Liver (tissue), 9 donors: ENCODE data around the gene RASL10A. TPM values are rescaled to one million over a fixed set of nuclear protein-coding genes. Genes with fewer than 3 reads are reported as not detected.

Source experiments
- DNase-seq: peaks from one replicate; pipeline ENCODE4 v3.0.0-alpha.2; 2017; ENCODE audit warnings: low spot score
- H3K27ac ChIP-seq, 2 donors: one replicate each; pipeline ENCODE4 v1.7.0; 2013; ENCODE audit warnings: inconsistent platforms in 2 of 2, low read length in 2 of 2, control low read depth in 1 of 2, low read depth in 1 of 2, mild to moderate bottlenecking in 1 of 2
- H3K27me3 ChIP-seq, 4 donors: one replicate each; pipeline versions ENCODE4 v1.6.1 to v1.7.0; 2013; ENCODE audit warnings: low read length in 3 of 4, inconsistent platforms in 1 of 4, mild to moderate bottlenecking in 1 of 4, moderate library complexity in 1 of 4; ENCODE audit not compliant: control insufficient read depth in 4 of 4, insufficient read depth in 4 of 4
- H3K36me3 ChIP-seq, 4 donors: one replicate each; pipeline versions ENCODE4 v1.6.1 to v1.7.0; 2013; ENCODE audit warnings: low read length in 3 of 4, mild to moderate bottlenecking in 3 of 4, low read depth in 1 of 4, moderate library complexity in 1 of 4; ENCODE audit not compliant: control insufficient read depth in 4 of 4, insufficient read depth in 3 of 4
- H3K4me1 ChIP-seq, 4 donors: one replicate each; pipeline versions ENCODE4 v1.6.1 to v1.7.0; 2013; ENCODE audit warnings: low read length in 3 of 4, mild to moderate bottlenecking in 3 of 4, moderate library complexity in 1 of 4; ENCODE audit not compliant: control insufficient read depth in 4 of 4, insufficient read depth in 4 of 4
- H3K4me3 ChIP-seq, 3 donors: one replicate each; pipeline versions ENCODE4 v1.6.1 to v1.7.0; 2013; ENCODE audit warnings: low read length in 3 of 3, control low read depth in 1 of 3, low read depth in 1 of 3, mild to moderate bottlenecking in 1 of 3
- H3K9ac ChIP-seq, 2 donors: one replicate each; pipeline ENCODE4 v1.7.0; 2013; ENCODE audit warnings: low read length in 2 of 2, mild to moderate bottlenecking in 2 of 2, moderate library complexity in 2 of 2, control low read depth in 1 of 2, low read depth in 1 of 2
- H3K9me3 ChIP-seq, 4 donors: one replicate each; pipeline versions ENCODE4 v1.6.1 to v1.7.0; 2013; ENCODE audit warnings: low read length in 3 of 4; ENCODE audit not compliant: control insufficient read depth in 4 of 4
- EGR1 ChIP-seq, 2 donors: IDR thresholded peaks; 2 replicates each; pipeline ENCODE4 v1.6.1; 2016 to 2018; ENCODE audit warnings: antibody characterized with exemption in 2 of 2, low read depth in 2 of 2
- FOXA1 ChIP-seq: IDR thresholded peaks from 2 replicates; pipeline ENCODE4 v1.6.1; 2016; ENCODE audit warnings: antibody characterized with exemption
- FOXA2 ChIP-seq: IDR thresholded peaks from 2 replicates; pipeline ENCODE4 v1.6.1; 2016; ENCODE audit warnings: antibody characterized with exemption
- GABPA ChIP-seq, 2 donors: IDR thresholded peaks in 1 of 2; conservative IDR thresholded peaks in 1 of 2; 2 replicates each; pipeline ENCODE4 v1.6.1; 2016; ENCODE audit warnings: antibody characterized with exemption in 2 of 2, mild to moderate bottlenecking in 1 of 2, moderate library complexity in 1 of 2
- HNF4A ChIP-seq, 2 donors: conservative IDR thresholded peaks; 2 replicates each; pipeline ENCODE4 v1.6.1; 2016; ENCODE audit warnings: antibody characterized with exemption in 2 of 2, mild to moderate bottlenecking in 2 of 2
- HNF4G ChIP-seq: IDR thresholded peaks from 2 replicates; pipeline ENCODE4 v1.6.1; 2016; ENCODE audit warnings: antibody characterized with exemption
- JUND ChIP-seq, 2 donors: IDR thresholded peaks; 2 replicates each; pipeline ENCODE4 v1.6.1; 2016; ENCODE audit warnings: antibody characterized with exemption in 2 of 2
- NR2F2 ChIP-seq: IDR thresholded peaks from 2 replicates; pipeline ENCODE4 v1.6.1; 2016; ENCODE audit warnings: antibody characterized with exemption
- RAD21 ChIP-seq, 2 donors: IDR thresholded peaks; 2 replicates each; pipeline ENCODE4 v1.6.1; 2016; ENCODE audit warnings: antibody characterized with exemption in 2 of 2, mild to moderate bottlenecking in 2 of 2
- RXRA ChIP-seq, 2 donors: IDR thresholded peaks; 2 replicates each; pipeline ENCODE4 v1.6.1; 2017 to 2018; ENCODE audit warnings: antibody characterized with exemption in 2 of 2, mild to moderate bottlenecking in 1 of 2
- SP1 ChIP-seq: IDR thresholded peaks from 2 replicates; pipeline ENCODE4 v1.6.1; 2018; ENCODE audit warnings: antibody characterized with exemption, mild to moderate bottlenecking
- TAF1 ChIP-seq: conservative IDR thresholded peaks from 2 replicates; pipeline ENCODE4 v1.6.1; 2016; ENCODE audit warnings: antibody characterized with exemption, mild to moderate bottlenecking
- YY1 ChIP-seq: IDR thresholded peaks from 2 replicates; pipeline ENCODE4 v1.6.1; 2016; ENCODE audit warnings: antibody characterized with exemption, mild to moderate bottlenecking
- WGBS: extraction: QIAGEN DNeasy Blood & Tissue Kit; methylation state at CpG from one replicate; pipeline ENCODE4 v1.1.7; 2013; 5-methylcytosine and 5-hydroxymethylcytosine counted together
- polyA plus RNA-seq, 2 donors: library from polyadenylated mRNA; stranded (reverse) in 1 of 2; unstranded in 1 of 2; fragments of 200-250 nt in 1 of 2; fragments of >200 nt in 1 of 2; fragmentation: Nextera tagmentation in 1 of 2; extraction: Ambion mirVana in 1 of 2; gene quantifications; one replicate each; pipeline versions ENCODE4 v1.2.1 to v1.2.3, GENCODE V29; 2013 to 2015
- total RNA-seq, 2 donors: library from RNA; depleted of rRNA; stranded (reverse); fragments of >200 nt; gene quantifications; one replicate each; pipeline ENCODE4 v1.2.3, GENCODE V29; 2014
- TF ChIP-seq, protein P1 (sequence below): fragments of 150-350 bp; IDR thresholded peaks from 2 replicates; pipeline ENCODE4 v1.5.1; 2017; ENCODE audit warnings: improper control_type of control experiment, low read depth, low read length; ENCODE audit not compliant: missing input control
- TF ChIP-seq, protein P2 (sequence below): IDR thresholded peaks from 2 replicates; pipeline ENCODE4 v1.6.1; 2016; ENCODE audit warnings: antibody characterized with exemption
- TF ChIP-seq, protein P3 (sequence below): IDR thresholded peaks from 2 replicates; pipeline ENCODE4 v1.6.1; 2016; ENCODE audit warnings: antibody characterized with exemption
- TF ChIP-seq, protein P4 (sequence below): IDR thresholded peaks from 2 replicates; pipeline ENCODE4 v1.6.1; 2016; ENCODE audit warnings: antibody characterized with exemption, mild to moderate bottlenecking
- TF ChIP-seq, protein P5 (sequence below): IDR thresholded peaks from 2 replicates; pipeline ENCODE4 v1.6.1; 2016; ENCODE audit warnings: antibody characterized with exemption
- donor health status: healthy.
- donor health status: healthy.
- donor health status: healthy.
- donor health status: healthy.
- donor health status: healthy.

Gene RASL10A
- total and polyA plus RNA-seq, 4 donors = 0.10 to 0.79 (median 0.47) TPM

DNA sequence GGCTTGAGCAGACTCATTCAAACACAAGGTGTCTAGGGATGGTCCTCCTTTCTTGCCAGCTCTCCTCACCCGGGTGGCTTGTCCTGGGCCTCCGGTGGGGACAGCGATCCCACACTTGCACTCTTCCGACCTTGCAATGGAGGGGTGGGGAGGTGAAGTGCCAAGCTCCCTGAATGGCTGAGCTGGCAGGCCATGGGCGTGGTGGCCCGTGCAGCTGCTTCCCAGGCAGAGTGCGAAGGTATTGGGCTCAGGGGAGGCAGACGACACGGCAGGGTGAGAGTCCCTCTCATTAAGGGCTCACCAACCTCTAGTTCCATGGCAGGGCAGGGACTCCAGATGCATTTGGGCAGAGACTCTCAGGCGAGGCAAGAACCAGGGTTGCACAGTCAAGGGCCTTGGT is 11.0 kb upstream of the RASL10A start (continued):
- TF ChIP-seq, protein P1, sequence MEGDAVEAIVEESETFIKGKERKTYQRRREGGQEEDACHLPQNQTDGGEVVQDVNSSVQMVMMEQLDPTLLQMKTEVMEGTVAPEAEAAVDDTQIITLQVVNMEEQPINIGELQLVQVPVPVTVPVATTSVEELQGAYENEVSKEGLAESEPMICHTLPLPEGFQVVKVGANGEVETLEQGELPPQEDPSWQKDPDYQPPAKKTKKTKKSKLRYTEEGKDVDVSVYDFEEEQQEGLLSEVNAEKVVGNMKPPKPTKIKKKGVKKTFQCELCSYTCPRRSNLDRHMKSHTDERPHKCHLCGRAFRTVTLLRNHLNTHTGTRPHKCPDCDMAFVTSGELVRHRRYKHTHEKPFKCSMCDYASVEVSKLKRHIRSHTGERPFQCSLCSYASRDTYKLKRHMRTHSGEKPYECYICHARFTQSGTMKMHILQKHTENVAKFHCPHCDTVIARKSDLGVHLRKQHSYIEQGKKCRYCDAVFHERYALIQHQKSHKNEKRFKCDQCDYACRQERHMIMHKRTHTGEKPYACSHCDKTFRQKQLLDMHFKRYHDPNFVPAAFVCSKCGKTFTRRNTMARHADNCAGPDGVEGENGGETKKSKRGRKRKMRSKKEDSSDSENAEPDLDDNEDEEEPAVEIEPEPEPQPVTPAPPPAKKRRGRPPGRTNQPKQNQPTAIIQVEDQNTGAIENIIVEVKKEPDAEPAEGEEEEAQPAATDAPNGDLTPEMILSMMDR = no peak
- TF ChIP-seq, protein P2, sequence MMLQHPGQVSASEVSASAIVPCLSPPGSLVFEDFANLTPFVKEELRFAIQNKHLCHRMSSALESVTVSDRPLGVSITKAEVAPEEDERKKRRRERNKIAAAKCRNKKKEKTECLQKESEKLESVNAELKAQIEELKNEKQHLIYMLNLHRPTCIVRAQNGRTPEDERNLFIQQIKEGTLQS = no peak
- no peak for TF ChIP-seq HNF4G
- no peak for TF ChIP-seq SP1
- no peak for TF ChIP-seq NR2F2
- no peak for TF ChIP-seq YY1
- TF ChIP-seq FOXA2 = no peak
- TF ChIP-seq RAD21 (IDR thresholded peaks at IDR 0.05) = no peak
- no peak for TF ChIP-seq TAF1
- TF ChIP-seq GABPA (IDR thresholded peaks at IDR 0.05 in 1 of 2, conservative IDR thresholded peaks at IDR 0.05 in 1 of 2) = no peak
- no peak for TF ChIP-seq FOXA1
- no peak for TF ChIP-seq JUND (IDR thresholded peaks at IDR 0.05)

DNA sequence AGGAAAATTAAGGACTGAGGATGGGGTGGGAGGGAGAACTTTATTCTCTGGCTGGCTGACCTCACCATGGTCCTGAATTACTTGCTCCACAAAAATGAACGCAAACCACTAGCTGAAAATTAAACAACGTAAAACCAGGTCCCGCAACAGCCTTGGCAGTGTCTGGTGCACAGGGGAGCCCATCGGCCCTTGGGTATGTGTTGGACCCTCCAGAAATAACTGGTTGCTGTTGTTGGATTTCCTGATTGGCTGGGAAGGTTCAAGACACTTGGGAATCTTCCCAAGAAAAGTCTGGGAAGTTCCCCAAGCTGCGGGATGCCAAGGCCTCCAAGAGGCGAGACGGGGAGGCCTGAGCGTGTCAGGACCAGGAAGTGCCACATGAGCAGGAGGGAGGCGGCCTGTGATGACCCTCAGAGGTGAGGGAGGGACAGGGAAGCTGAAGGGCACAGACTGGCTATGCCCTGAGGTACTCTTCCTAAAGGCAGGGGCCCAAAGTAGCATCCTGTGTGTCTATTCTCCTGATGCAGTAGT is 10.4 kb upstream of the RASL10A start:
- Histone ChIP-seq H3K27ac (no peak overlapping the region), H3K36me3 (peaks cover 3 to 38% (median 8%) of the 10 kb centered on the region in 4 donors), H3K9ac (no peak overlapping the region), H3K4me3 (no peak overlapping the region), H3K27me3 (no peaks in the 10 kb centered on the region), H3K4me1 (peaks cover 0 to under 1% (median 0%) of the 10 kb centered on the region in 4 donors), H3K9me3 (no peaks in the 10 kb centered on the region)
- no peak for DNase-seq
- 81% methylated on average over 9 of the region's 9 CpGs for WGBS
- TF ChIP-seq YY1 (no peak), EGR1 (IDR thresholded peaks at IDR 0.05; ENCODE audit: low read depth in 2 of 2) (no peak), SP1 (no peak), TAF1 (no peak)

DNA sequence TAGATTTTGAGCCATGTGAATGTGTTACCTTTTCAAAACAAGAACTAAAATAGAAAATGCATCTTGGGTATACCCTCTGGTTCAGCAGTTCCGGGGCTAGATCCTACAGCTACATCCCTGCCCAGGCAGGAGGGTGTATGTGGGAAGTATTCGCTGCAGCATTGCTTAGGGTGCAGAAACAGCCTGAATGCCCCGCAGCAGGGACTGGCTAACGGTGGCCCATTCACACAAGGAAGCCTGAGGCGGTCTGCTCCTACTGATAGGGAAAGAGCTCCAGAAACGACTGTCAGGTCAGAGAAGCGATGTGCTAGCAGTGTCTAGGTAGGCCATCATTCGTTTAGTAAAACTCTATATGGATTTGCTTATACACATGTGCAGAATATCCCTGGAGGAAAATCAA is 9.9 kb upstream of the RASL10A start:
- 88% methylated on average over 8 of the region's 8 CpGs for WGBS
- Histone ChIP-seq H3K36me3 (peaks cover 3 to 34% (median 8%) of the 10 kb centered on the region in 4 donors), H3K9ac (no peak overlapping the region), H3K9me3 (no peaks in the 10 kb centered on the region), H3K4me1 (no peaks in the 10 kb centered on the region), H3K27ac (no peak overlapping the region), H3K4me3 (no peak overlapping the region), H3K27me3 (no peaks in the 10 kb centered on the region)
- no peak for DNase-seq
- TF ChIP-seq FOXA1 = no peak
- TF ChIP-seq NR2F2 = no peak
- no peak for TF ChIP-seq FOXA2
- TF ChIP-seq TAF1 = no peak
- TF ChIP-seq, protein P3, sequence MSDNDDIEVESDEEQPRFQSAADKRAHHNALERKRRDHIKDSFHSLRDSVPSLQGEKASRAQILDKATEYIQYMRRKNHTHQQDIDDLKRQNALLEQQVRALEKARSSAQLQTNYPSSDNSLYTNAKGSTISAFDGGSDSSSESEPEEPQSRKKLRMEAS = no peak
- TF ChIP-seq RAD21 (IDR thresholded peaks at IDR 0.05) = no peak
- TF ChIP-seq GABPA (IDR thresholded peaks at IDR 0.05 in 1 of 2, conservative IDR thresholded peaks at IDR 0.05 in 1 of 2) = no peak
- no peak for TF ChIP-seq HNF4G
- TF ChIP-seq RXRA (IDR thresholded peaks at IDR 0.05) = no peak
- TF ChIP-seq, protein P4, sequence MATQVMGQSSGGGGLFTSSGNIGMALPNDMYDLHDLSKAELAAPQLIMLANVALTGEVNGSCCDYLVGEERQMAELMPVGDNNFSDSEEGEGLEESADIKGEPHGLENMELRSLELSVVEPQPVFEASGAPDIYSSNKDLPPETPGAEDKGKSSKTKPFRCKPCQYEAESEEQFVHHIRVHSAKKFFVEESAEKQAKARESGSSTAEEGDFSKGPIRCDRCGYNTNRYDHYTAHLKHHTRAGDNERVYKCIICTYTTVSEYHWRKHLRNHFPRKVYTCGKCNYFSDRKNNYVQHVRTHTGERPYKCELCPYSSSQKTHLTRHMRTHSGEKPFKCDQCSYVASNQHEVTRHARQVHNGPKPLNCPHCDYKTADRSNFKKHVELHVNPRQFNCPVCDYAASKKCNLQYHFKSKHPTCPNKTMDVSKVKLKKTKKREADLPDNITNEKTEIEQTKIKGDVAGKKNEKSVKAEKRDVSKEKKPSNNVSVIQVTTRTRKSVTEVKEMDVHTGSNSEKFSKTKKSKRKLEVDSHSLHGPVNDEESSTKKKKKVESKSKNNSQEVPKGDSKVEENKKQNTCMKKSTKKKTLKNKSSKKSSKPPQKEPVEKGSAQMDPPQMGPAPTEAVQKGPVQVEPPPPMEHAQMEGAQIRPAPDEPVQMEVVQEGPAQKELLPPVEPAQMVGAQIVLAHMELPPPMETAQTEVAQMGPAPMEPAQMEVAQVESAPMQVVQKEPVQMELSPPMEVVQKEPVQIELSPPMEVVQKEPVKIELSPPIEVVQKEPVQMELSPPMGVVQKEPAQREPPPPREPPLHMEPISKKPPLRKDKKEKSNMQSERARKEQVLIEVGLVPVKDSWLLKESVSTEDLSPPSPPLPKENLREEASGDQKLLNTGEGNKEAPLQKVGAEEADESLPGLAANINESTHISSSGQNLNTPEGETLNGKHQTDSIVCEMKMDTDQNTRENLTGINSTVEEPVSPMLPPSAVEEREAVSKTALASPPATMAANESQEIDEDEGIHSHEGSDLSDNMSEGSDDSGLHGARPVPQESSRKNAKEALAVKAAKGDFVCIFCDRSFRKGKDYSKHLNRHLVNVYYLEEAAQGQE = no peak
- no peak for TF ChIP-seq JUND (IDR thresholded peaks at IDR 0.05)
- TF ChIP-seq, protein P2 = no peak
- TF ChIP-seq, protein P1 = no peak
- TF ChIP-seq HNF4A (conservative IDR thresholded peaks at IDR 0.05) = no peak
- TF ChIP-seq, protein P5, sequence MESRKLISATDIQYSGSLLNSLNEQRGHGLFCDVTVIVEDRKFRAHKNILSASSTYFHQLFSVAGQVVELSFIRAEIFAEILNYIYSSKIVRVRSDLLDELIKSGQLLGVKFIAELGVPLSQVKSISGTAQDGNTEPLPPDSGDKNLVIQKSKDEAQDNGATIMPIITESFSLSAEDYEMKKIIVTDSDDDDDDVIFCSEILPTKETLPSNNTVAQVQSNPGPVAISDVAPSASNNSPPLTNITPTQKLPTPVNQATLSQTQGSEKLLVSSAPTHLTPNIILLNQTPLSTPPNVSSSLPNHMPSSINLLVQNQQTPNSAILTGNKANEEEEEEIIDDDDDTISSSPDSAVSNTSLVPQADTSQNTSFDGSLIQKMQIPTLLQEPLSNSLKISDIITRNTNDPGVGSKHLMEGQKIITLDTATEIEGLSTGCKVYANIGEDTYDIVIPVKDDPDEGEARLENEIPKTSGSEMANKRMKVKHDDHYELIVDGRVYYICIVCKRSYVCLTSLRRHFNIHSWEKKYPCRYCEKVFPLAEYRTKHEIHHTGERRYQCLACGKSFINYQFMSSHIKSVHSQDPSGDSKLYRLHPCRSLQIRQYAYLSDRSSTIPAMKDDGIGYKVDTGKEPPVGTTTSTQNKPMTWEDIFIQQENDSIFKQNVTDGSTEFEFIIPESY = no peak
- no peak for TF ChIP-seq EGR1 (IDR thresholded peaks at IDR 0.05; ENCODE audit: low read depth in 2 of 2)
